ENCODE results near the gene DNM3. TPM values are rescaled to one million over a fixed set of nuclear protein-coding genes. Genes with fewer than 3 reads are reported as not detected.

DNM3 gene
- total and polyA plus RNA-seq, 9 of the 15 experiments (the other 6 are each of a cell fraction or from before 2014, with no cell fraction given), result 0.08 to 0.36 (median 0.22) TPM; not detected in 1

DNA sequence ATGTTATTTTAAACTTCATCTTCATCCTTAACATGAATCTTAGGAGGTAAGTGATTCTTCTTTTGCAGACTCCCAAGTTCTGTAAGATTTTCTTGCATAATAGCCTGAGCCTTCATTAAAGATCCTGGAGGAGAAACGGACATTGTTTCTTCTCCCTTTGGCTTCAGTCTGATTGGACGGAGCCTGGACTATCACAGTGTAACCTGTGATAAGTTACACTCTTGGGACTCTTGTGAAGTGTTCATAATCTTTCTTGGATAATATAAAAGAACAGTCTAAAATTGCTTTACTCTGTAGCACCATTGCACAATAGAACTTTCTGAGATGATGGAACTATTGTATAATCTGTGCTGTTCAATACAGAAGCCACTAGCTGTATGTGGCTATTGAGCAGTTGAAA lies 244.8 kb downstream of the DNM3 start:
- FAIRE-seq, result no peak
- BruUV-seq (replicated peaks), result no TSS peak
- H4K20me1 ChIP-seq (replicated peaks; ENCODE audit: control insufficient read depth, insufficient read depth, low read length), result no peaks in the 10 kb centered on the region
- no peak overlapping the region for H3K4me2 ChIP-seq (ENCODE audit: insufficient read depth, low read length)
- no peaks in the 10 kb centered on the region for H3K36me3 ChIP-seq (ENCODE audit: control insufficient read depth, insufficient read depth, low read length)
- H3K9ac ChIP-seq (ENCODE audit: insufficient read depth in 1 of 2, low read depth in 2 of 2, low read length in 2 of 2), result no peak overlapping the region
- 0% methylated on average over 2 of the region's 2 CpGs for WGBS (ENCODE audit: insufficient coverage, low coverage, missing lambda C conversion rate)
- ChIA-PET POLR2A (no interaction called here), CTCF (ENCODE audit: low intra/inter-chr PET ratio) (no interaction called here)
- H3K27ac ChIP-seq (ENCODE audit: extremely low read depth, low read depth, low read length), result no peak overlapping the region
- no peak overlapping the region for H2AFZ ChIP-seq (ENCODE audit: low read depth, low read length)
- no peaks in the 10 kb centered on the region for H3K9me1 ChIP-seq (ENCODE audit: control insufficient read depth, insufficient read depth, low read length)
- intact Hi-C loops (cut with micrococcal nuclease), result no loop called here
- no peak for DNase-seq (ENCODE audit: extremely low read depth in 1 of 4, low spot score in 3 of 4)
- no peak overlapping the region for H3K4me3 ChIP-seq
- H3K9me3 ChIP-seq (replicated peaks; ENCODE audit: control insufficient read depth, insufficient read depth, low read depth, low read length), result no peaks in the 10 kb centered on the region
- in situ Hi-C loops (cut with MboI), result no loop called here
- no peak for ATAC-seq
- no peak for TF ChIP-seq ZNF121 (CRISPR knock-in tag; conservative IDR thresholded peaks at IDR 0.05)
- TF ChIP-seq CEBPB (tag; IDR thresholded peaks at IDR 0.05), result no peak
- no peak for TF ChIP-seq ZNF347 (CRISPR knock-in tag; IDR thresholded peaks at IDR 0.05; ENCODE audit: low read depth)
- no peak for TF ChIP-seq CCAR2 (IDR thresholded peaks at IDR 0.05; ENCODE audit: low read depth, low read length)
- TF ChIP-seq, protein P1, sequence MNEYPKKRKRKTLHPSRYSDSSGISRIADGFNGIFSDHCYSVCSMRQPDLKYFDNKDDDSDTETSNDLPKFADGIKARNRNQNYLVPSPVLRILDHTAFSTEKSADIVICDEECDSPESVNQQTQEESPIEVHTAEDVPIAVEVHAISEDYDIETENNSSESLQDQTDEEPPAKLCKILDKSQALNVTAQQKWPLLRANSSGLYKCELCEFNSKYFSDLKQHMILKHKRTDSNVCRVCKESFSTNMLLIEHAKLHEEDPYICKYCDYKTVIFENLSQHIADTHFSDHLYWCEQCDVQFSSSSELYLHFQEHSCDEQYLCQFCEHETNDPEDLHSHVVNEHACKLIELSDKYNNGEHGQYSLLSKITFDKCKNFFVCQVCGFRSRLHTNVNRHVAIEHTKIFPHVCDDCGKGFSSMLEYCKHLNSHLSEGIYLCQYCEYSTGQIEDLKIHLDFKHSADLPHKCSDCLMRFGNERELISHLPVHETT (CRISPR knock-in tag; conservative IDR thresholded peaks at IDR 0.05 in 1 of 2, IDR thresholded peaks at IDR 0.05 in 1 of 2), result no peak
- no peaks in the 10 kb centered on the region for H3K4me1 ChIP-seq (replicated peaks in 1 of 2; ENCODE audit: control insufficient read depth in 2 of 2, insufficient read depth in 2 of 2, low read length in 2 of 2)
- H3K27me3 ChIP-seq (ENCODE audit: control insufficient read depth in 2 of 2, insufficient read depth in 2 of 2, low read length in 2 of 2), result no peaks in the 10 kb centered on the region
- H3K79me2 ChIP-seq (ENCODE audit: control insufficient read depth, insufficient read depth, low read length), result no peaks in the 10 kb centered on the region
